ENCODE data around the gene MYH14. TPM values are rescaled to one million over a fixed set of nuclear protein-coding genes. Genes with fewer than 3 reads are reported as not detected.

Gene MYH14
- total RNA-seq, 6 experiments from 2014 or later = 0.09 TPM; not detected in 5

GRCh38 chr19:50174100-50174793, 29.2 kb upstream of the MYH14 start:
- no peak for DNase-seq
- no peak overlapping the region for H3K4me3 Mint-ChIP-seq
- peaks cover 4% of the 10 kb centered on the region; the same call in 1 of the 2 replicates for H3K36me3 Mint-ChIP-seq (ENCODE audit: low read depth)

GRCh38 chr19:50175924-50176323, 27.5 kb upstream of the MYH14 start:
- no peak for DNase-seq
- H3K27me3 Mint-ChIP-seq (ENCODE audit: insufficient read depth) = peaks cover 9% of the 10 kb centered on the region
- peaks cover 9% of the 10 kb centered on the region; the same call in 1 of the 2 replicates for H3K4me1 Mint-ChIP-seq (ENCODE audit: low read depth)
- peaks cover 6% of the 10 kb centered on the region; the same call in 1 of the 2 replicates for H3K9me3 Mint-ChIP-seq
- no peak overlapping the region for H3K4me3 Mint-ChIP-seq
- no peak overlapping the region for H3K27ac Mint-ChIP-seq
- H3K36me3 Mint-ChIP-seq (ENCODE audit: low read depth) = no peaks in the 10 kb centered on the region
- TF ChIP-seq, protein P1, sequence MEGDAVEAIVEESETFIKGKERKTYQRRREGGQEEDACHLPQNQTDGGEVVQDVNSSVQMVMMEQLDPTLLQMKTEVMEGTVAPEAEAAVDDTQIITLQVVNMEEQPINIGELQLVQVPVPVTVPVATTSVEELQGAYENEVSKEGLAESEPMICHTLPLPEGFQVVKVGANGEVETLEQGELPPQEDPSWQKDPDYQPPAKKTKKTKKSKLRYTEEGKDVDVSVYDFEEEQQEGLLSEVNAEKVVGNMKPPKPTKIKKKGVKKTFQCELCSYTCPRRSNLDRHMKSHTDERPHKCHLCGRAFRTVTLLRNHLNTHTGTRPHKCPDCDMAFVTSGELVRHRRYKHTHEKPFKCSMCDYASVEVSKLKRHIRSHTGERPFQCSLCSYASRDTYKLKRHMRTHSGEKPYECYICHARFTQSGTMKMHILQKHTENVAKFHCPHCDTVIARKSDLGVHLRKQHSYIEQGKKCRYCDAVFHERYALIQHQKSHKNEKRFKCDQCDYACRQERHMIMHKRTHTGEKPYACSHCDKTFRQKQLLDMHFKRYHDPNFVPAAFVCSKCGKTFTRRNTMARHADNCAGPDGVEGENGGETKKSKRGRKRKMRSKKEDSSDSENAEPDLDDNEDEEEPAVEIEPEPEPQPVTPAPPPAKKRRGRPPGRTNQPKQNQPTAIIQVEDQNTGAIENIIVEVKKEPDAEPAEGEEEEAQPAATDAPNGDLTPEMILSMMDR (IDR thresholded peaks at IDR 0.05) = no peak

More at GRCh38 chr19:50174100-50174793, 29.2 kb upstream of the MYH14 start:
- TF ChIP-seq, protein P1 (IDR thresholded peaks at IDR 0.05) = no peak
- Mint-ChIP-seq H3K4me1 (ENCODE audit: low read depth) (peaks cover 7% of the 10 kb centered on the region; the same call in 1 of the 2 replicates), H3K9me3 (peaks cover 11% of the 10 kb centered on the region), H3K27me3 (ENCODE audit: insufficient read depth) (peaks cover 7% of the 10 kb centered on the region), H3K27ac (no peak overlapping the region)

GRCh38 chr19:50176775-50177174, 26.6 kb upstream of the MYH14 start:
- Mint-ChIP-seq H3K36me3 (ENCODE audit: low read depth) (no peaks in the 10 kb centered on the region), H3K27ac (no peak overlapping the region), H3K4me1 (ENCODE audit: low read depth) (peaks cover 9% of the 10 kb centered on the region; the same call in 1 of the 2 replicates), H3K9me3 (peaks cover 6% of the 10 kb centered on the region; the same call in 1 of the 2 replicates), H3K4me3 (no peak overlapping the region), H3K27me3 (ENCODE audit: insufficient read depth) (peaks cover 7% of the 10 kb centered on the region)
- no peak for DNase-seq
- TF ChIP-seq, protein P1 (IDR thresholded peaks at IDR 0.05) = no peak

DNA sequence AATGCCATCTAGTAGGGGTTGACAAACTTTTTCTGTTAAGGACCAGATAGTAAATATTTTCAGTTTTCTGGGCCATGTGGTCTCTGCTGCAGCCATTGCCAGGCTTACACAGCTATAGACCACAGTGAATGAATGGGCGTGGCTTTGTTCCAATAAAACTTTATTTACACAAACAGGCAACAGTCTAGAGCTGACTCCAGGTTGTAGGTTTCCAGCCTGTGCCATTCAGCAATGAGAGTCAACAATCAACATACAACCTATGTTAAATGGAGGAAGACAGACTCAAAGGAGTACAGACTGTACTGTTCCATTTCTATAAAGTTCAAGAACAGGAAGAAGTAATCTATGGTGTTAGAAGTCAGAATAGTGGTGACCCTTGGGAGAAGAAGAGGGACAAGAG, 25.1 kb upstream of the MYH14 start:
- Mint-ChIP-seq H3K4me1 (ENCODE audit: low read depth) (peaks cover 9% of the 10 kb centered on the region; the same call in 1 of the 2 replicates), H3K36me3 (ENCODE audit: low read depth) (no peaks in the 10 kb centered on the region), H3K9me3 (peaks cover 6% of the 10 kb centered on the region; the same call in 1 of the 2 replicates), H3K27ac (no peak overlapping the region), H3K27me3 (ENCODE audit: insufficient read depth) (peaks cover 7% of the 10 kb centered on the region), H3K4me3 (no peak overlapping the region)
- DNase-seq = no peak
- TF ChIP-seq, protein P1 (IDR thresholded peaks at IDR 0.05) = no peak

GRCh38 chr19:50178859-50179537, 24.4 kb upstream of the MYH14 start:
- Mint-ChIP-seq H3K27ac (no peak overlapping the region), H3K36me3 (ENCODE audit: low read depth) (no peaks in the 10 kb centered on the region), H3K4me3 (no peak overlapping the region), H3K4me1 (ENCODE audit: low read depth) (peaks cover 9% of the 10 kb centered on the region; the same call in 1 of the 2 replicates), H3K27me3 (ENCODE audit: insufficient read depth) (peaks cover 7% of the 10 kb centered on the region), H3K9me3 (peaks cover 6% of the 10 kb centered on the region; the same call in 1 of the 2 replicates)
- DNase-seq = no peak
- TF ChIP-seq, protein P1 (IDR thresholded peaks at IDR 0.05) = no peak

Measured in HFFc6 (cell line).